ENCODE measurements around the gene MTA1. TPM values are rescaled to one million over a fixed set of nuclear protein-coding genes. Genes with fewer than 3 reads are reported as not detected.

MTA1 gene
- total RNA-seq, 4 donors from 2014 or later = 62.9 to 218 (median 108) TPM

DNA sequence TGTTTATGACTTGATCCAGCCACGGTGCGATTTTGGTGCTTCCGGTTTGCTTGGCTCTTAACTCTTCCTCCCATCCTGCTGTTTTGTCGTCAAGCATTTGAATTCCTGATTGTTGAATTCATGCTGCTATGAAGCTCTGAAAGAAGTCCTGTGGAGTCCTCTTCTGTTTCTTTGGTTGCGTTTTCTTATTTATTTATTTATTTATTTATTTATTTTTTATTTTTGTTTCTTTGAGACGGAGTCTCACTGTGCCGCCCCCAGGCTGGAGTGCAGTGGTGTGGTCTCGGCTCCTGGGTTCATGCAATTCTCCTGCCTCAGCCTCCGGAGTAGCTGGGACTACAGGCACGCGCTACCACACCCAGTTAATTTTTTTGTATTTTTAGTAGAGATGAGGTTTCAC, 3.0 kb upstream of the MTA1 start:
- H3K4me1 ChIP-seq = peaks cover 7 to 21% of the 10 kb centered on the region in 2 donors
- no peaks in the 10 kb centered on the region for H3K9me3 ChIP-seq
- no peak for DNase-seq
- H3K36me3 ChIP-seq = no peaks in the 10 kb centered on the region
- no peak overlapping the region for H3K4me3 ChIP-seq
- H3K27ac ChIP-seq = no peak overlapping the region
- intact Hi-C loops (cut with DNase I; ENCODE audit: low total_unique reads) = no loop called here
- peaks cover 0 to 7% of the 10 kb centered on the region in 2 donors for H3K27me3 ChIP-seq
- TF ChIP-seq POLR2A (IDR thresholded peaks at IDR 0.05) = no peak
- TF ChIP-seq, protein P1, sequence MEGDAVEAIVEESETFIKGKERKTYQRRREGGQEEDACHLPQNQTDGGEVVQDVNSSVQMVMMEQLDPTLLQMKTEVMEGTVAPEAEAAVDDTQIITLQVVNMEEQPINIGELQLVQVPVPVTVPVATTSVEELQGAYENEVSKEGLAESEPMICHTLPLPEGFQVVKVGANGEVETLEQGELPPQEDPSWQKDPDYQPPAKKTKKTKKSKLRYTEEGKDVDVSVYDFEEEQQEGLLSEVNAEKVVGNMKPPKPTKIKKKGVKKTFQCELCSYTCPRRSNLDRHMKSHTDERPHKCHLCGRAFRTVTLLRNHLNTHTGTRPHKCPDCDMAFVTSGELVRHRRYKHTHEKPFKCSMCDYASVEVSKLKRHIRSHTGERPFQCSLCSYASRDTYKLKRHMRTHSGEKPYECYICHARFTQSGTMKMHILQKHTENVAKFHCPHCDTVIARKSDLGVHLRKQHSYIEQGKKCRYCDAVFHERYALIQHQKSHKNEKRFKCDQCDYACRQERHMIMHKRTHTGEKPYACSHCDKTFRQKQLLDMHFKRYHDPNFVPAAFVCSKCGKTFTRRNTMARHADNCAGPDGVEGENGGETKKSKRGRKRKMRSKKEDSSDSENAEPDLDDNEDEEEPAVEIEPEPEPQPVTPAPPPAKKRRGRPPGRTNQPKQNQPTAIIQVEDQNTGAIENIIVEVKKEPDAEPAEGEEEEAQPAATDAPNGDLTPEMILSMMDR (IDR thresholded peaks at IDR 0.05) = no peak

DNA sequence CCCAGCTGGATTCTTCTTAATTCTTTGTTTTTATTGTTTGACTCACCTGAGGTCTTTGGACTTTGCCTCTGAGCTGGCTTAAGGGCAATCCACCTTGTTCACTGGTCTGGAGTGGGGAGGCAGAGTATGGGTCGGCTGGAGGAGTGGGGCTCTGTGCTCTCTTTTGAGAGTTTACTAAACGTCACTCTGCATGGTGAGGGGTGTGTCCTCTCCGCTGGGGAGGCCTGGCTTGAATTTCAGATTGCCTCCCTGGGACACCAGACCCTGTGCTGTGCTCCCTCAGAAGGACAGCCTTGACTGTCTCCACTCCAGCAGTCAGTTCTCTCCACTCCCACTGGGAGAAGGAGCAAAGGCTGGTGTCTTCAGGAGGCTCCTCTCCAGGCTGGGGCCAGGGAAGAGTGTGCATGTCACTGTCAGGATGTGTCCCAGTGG, 1.9 kb upstream of the MTA1 start:
- Histone ChIP-seq H3K4me3 (no peak overlapping the region), H3K36me3 (no peaks in the 10 kb centered on the region), H3K9me3 (no peaks in the 10 kb centered on the region), H3K4me1 (peaks cover 7 to 23% of the 10 kb centered on the region in 2 donors), H3K27ac (no peak overlapping the region), H3K27me3 (no peaks in the 10 kb centered on the region)
- intact Hi-C loops (cut with DNase I; ENCODE audit: low total_unique reads) = no loop called here
- no peak for DNase-seq
- no peak for TF ChIP-seq POLR2A (IDR thresholded peaks at IDR 0.05)
- TF ChIP-seq, protein P1 (IDR thresholded peaks at IDR 0.05) = no peak

GRCh38 chr14:105418269-105419194, 1.1 kb upstream of the MTA1 start:
- Histone ChIP-seq H3K4me3 (peak overlapping the region; percentile 41 to 47), H3K27ac (no peak overlapping the region), H3K9me3 (no peaks in the 10 kb centered on the region), H3K4me1 (peaks cover 7 to 23% of the 10 kb centered on the region in 2 donors), H3K36me3 (no peaks in the 10 kb centered on the region), H3K27me3 (no peaks in the 10 kb centered on the region)
- intact Hi-C loops (cut with DNase I; ENCODE audit: low total_unique reads) = no loop called here
- no peak for DNase-seq
- no peak for TF ChIP-seq POLR2A (IDR thresholded peaks at IDR 0.05)
- TF ChIP-seq, protein P1 (IDR thresholded peaks at IDR 0.05) = no peak

- no peak for TF ChIP-seq POLR2A (IDR thresholded peaks at IDR 0.05)
- TF ChIP-seq, protein P1 (IDR thresholded peaks at IDR 0.05) = no peak
- DNase-seq = no peak
- intact Hi-C loops (cut with DNase I; ENCODE audit: low total_unique reads) = no loop called here
These were observed 710 bp downstream of the MTA1 start for GRCh38 chr14:105420101-105420973.

More at GRCh38 chr14:105420101-105420973, 710 bp downstream of the MTA1 start:
- Histone ChIP-seq H3K4me1 (peaks cover 7 to 23% of the 10 kb centered on the region in 2 donors), H3K27me3 (no peaks in the 10 kb centered on the region), H3K27ac (peak overlapping the region; percentile 72 to 81), H3K36me3 (no peaks in the 10 kb centered on the region), H3K9me3 (no peaks in the 10 kb centered on the region), H3K4me3 (peak overlapping the region; percentile 71 to 87)

All from uterus (tissue), 4 donors.